Upper lobe of left lung (tissue), 6 donors: ENCODE measurements around the gene TES. TPM values are rescaled to one million over a fixed set of nuclear protein-coding genes. Genes with fewer than 3 reads are reported as not detected.

ENCODE experiments used
- ATAC-seq, 2 donors: fragments of 200-7000 bp; cut with Tn5 transposase; one replicate each; pipeline ENCODE4 v1.9.1; 2022; ENCODE audit warnings: mild to moderate bottlenecking in 2 of 2, moderate library complexity in 2 of 2; ENCODE audit not compliant: low FRiP score in 2 of 2
- DNase-seq, 2 donors: peaks; one replicate each; pipeline ENCODE4 v3.0.0-alpha.2; 2019 to 2020
- H3K27ac ChIP-seq, 4 donors: fragments of 200-600 bp; sonication (generic); one replicate each; pipeline ENCODE4 v1.5.1; 2016 to 2019
- H3K27me3 ChIP-seq, 4 donors: fragments of 200-600 bp; sonication (generic); one replicate each; pipeline ENCODE4 v1.5.1; 2017 to 2019
- H3K36me3 ChIP-seq, 4 donors: fragments of 200-600 bp; sonication (generic); one replicate each; pipeline ENCODE4 v1.5.1; 2016 to 2019
- H3K4me1 ChIP-seq, 4 donors: fragments of 200-600 bp; sonication (generic); one replicate each; pipeline ENCODE4 v1.5.1; 2018 to 2019
- H3K4me3 ChIP-seq, 4 donors: fragments of 200-600 bp; sonication (generic); one replicate each; pipeline ENCODE4 v1.5.1; 2017 to 2019; ENCODE audit warnings: mild to moderate bottlenecking in 2 of 4, moderate library complexity in 1 of 4
- H3K9me3 ChIP-seq, 4 donors: fragments of 200-600 bp; sonication (generic); one replicate each; pipeline ENCODE4 v1.5.1; 2018 to 2019
- CTCF ChIP-seq, 6 experiments: fragments of 450-650 bp in 4 of 6; fragments of 200-600 bp in 2 of 6; sonication (generic) in 2 of 6; IDR thresholded peaks; one replicate each; pipeline ENCODE4 v1.5.1; 2016 to 2019; ENCODE audit warnings: antibody characterized with exemption in 6 of 6
- EP300 ChIP-seq, 4 donors: sonication (generic); formaldehyde crosslinking; IDR thresholded peaks; one replicate each; pipeline ENCODE4 v1.5.1; 2017; ENCODE audit warnings: antibody characterized with exemption in 4 of 4, control low read depth in 2 of 4
- POLR2A ChIP-seq, 4 donors: fragments of 450-650 bp; IDR thresholded peaks; one replicate each; pipeline ENCODE4 v1.5.1; 2016 to 2017; ENCODE audit warnings: antibody characterized with exemption in 4 of 4, mild to moderate bottlenecking in 2 of 4
- POLR2AphosphoS5 ChIP-seq, 2 donors: sonication (generic); formaldehyde crosslinking; IDR thresholded peaks; one replicate each; pipeline ENCODE4 v1.5.1; 2017; ENCODE audit warnings: antibody characterized with exemption in 2 of 2
- WGBS, 2 donors: methylation state at CpG; one replicate each; pipeline ENCODE4 v1.1.5; 2017 to 2018; 5-methylcytosine and 5-hydroxymethylcytosine counted together
- total RNA-seq, 6 donors: library from RNA; depleted of rRNA in 4 of 6; stranded (reverse); fragments of >200 nt in 4 of 6; gene quantifications; one replicate each; pipeline versions ENCODE4 v1.1.0 to v1.2.1, GENCODE V29; 2016 to 2021
- donor health status: DM: no; HTN: no; CAD: no; lungs with moderate emphysema.
- donor health status: DM: no; HTN: yes; CAD: no; lungs with severe emphysema.

TES gene
- total RNA-seq, 6 donors from 2014 or later, result 58.0 to 159 (median 87.1) TPM

DNA sequence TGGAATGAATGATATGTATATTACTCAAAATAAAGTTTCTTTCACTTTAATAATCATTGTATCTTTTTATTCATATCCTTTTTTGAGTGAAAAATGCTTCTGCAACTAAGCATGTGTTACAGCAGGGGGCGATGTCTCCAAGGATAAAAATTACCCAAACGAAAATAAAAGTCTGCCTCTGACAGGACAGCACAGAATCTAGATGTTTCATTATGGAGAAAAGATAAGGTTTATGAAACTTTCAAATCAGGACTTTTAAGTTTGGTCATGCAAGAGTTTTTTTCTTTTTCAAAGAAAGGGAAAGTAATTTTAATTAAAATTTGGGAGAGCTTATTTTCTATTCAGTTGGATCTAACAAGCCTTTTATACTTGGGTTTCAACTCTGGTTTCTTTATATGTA is 48.4 kb downstream of the TES start:
- Histone ChIP-seq H3K27ac (no peak overlapping the region), H3K9me3 (no peaks in the 10 kb centered on the region), H3K4me3 (no peak overlapping the region), H3K27me3 (no peaks in the 10 kb centered on the region), H3K36me3 (peaks cover 0 to 22% (median 0%) of the 10 kb centered on the region in 4 donors), H3K4me1 (peaks cover 0 to 6% (median 3%) of the 10 kb centered on the region in 4 donors)
- no peak for DNase-seq
- 2% methylated on average over 2 of the region's 2 CpGs for WGBS, 2 donors
- peak in 1 of 2 donors; percentile 80 for ATAC-seq
- TF ChIP-seq EP300 (IDR thresholded peaks at IDR 0.05), result no peak
- peak; percentile 61 to 90 (median 78) for TF ChIP-seq CTCF (IDR thresholded peaks at IDR 0.05)
- peak in 1 of 2 donors; percentile 9 for TF ChIP-seq POLR2AphosphoS5 (IDR thresholded peaks at IDR 0.05)

- Histone ChIP-seq H3K9me3 (no peaks in the 10 kb centered on the region), H3K27me3 (no peaks in the 10 kb centered on the region), H3K36me3 (peaks cover 0 to 18% (median 0%) of the 10 kb centered on the region in 4 donors), H3K4me1 (peaks cover 0 to 6% (median 3%) of the 10 kb centered on the region in 4 donors), H3K4me3 (no peak overlapping the region), H3K27ac (no peak overlapping the region)
- ATAC-seq (no peak), DNase-seq (no peak)
- 76% methylated on average over 5 of the region's 5 CpGs for WGBS, 2 donors
- TF ChIP-seq POLR2AphosphoS5 (IDR thresholded peaks at IDR 0.05), result no peak
Observed at GRCh38 chr7:116259156-116259870, 49.0 kb downstream of the TES start.

DNA sequence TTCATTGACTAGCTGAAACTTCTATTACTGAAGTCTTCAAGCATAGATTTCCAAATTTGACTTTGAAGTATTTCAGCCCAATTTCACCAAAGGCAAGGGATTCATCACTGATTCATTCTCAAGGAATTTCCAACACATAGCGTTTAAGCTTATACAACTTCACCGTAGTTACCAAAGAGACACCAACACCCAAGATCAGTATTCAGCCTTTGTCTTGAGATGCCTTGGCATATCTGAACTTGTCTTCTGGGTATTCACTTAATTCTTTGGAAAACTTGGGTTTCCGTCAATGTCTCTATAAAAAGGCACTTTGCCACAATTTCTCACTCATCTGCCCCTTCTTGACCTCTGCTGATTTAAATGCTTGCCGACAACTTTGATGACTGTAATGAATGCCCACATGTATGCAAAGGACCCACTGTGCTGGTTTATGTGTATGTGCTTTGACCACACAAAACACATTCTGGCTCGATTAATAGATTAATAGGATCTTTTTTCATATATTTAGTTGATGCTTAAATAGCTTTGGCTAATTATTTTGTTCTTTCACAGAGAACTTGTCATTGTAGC is 49.6 kb downstream of the TES start:
- 74 to 75% methylated on average over 5 of the region's 5 CpGs for WGBS, 2 donors
- H3K27me3 ChIP-seq, result no peaks in the 10 kb centered on the region
- H3K4me3 ChIP-seq, result no peak overlapping the region
- ATAC-seq, result no peak
- H3K9me3 ChIP-seq, result no peaks in the 10 kb centered on the region
- no peak for DNase-seq
- peaks cover 0 to 16% (median 0%) of the 10 kb centered on the region in 4 donors for H3K36me3 ChIP-seq
- TF ChIP-seq CTCF (IDR thresholded peaks at IDR 0.05) (no peak), POLR2A (IDR thresholded peaks at IDR 0.05) (no peak), POLR2AphosphoS5 (IDR thresholded peaks at IDR 0.05) (no peak), EP300 (IDR thresholded peaks at IDR 0.05) (no peak)
- peaks cover 0 to 6% (median 3%) of the 10 kb centered on the region in 4 donors for H3K4me1 ChIP-seq
- H3K27ac ChIP-seq, result no peak overlapping the region

GRCh38 chr7:116261904-116262303 is 51.6 kb downstream of the TES start:
- TF ChIP-seq POLR2AphosphoS5 (IDR thresholded peaks at IDR 0.05) (no peak), CTCF (IDR thresholded peaks at IDR 0.05) (no peak), POLR2A (IDR thresholded peaks at IDR 0.05) (no peak), EP300 (IDR thresholded peaks at IDR 0.05) (no peak)
- no peak overlapping the region for H3K27ac ChIP-seq
- no peaks in the 10 kb centered on the region for H3K27me3 ChIP-seq
- H3K4me3 ChIP-seq, result no peak overlapping the region
- WGBS, 2 donors, result 86 to 90% methylated on average over 3 of the region's 3 CpGs
- no peak for ATAC-seq
- peaks cover 0 to 9% (median 0%) of the 10 kb centered on the region in 4 donors for H3K36me3 ChIP-seq
- DNase-seq, result no peak
- H3K9me3 ChIP-seq, result no peaks in the 10 kb centered on the region
- H3K4me1 ChIP-seq, result peaks cover 0 to 6% (median 3%) of the 10 kb centered on the region in 4 donors

DNA sequence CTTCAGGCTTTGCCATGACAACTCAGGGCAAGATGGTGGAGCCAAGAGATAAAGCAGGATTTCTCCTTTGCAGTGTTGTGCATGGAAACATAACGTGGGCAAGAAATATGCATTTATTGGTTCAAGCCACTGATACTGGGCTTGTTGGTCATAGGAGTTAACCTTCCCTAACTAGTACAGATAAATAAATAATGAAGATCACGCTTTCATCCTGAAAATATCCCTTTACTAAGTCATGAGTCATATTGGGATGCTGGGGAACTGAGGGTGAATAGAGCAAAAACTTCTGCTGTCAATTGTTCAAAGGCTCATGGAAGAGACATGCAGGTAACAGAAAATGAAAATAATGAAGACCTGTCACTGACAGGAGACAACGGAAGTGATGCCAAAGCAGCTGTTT is 55.5 kb downstream of the TES start:
- no peak for TF ChIP-seq POLR2A (IDR thresholded peaks at IDR 0.05)
- no peak for TF ChIP-seq POLR2AphosphoS5 (IDR thresholded peaks at IDR 0.05)
- no peak for TF ChIP-seq EP300 (IDR thresholded peaks at IDR 0.05)
- H3K27me3 ChIP-seq, result no peaks in the 10 kb centered on the region
- H3K36me3 ChIP-seq, result no peaks in the 10 kb centered on the region
- DNase-seq (no peak), ATAC-seq (no peak)
- H3K4me1 ChIP-seq, result peaks cover 0 to 6% (median 2%) of the 10 kb centered on the region in 4 donors
- no peak overlapping the region for H3K4me3 ChIP-seq
- WGBS, 2 donors, result 87 to 92% methylated on average over 3 of the region's 3 CpGs
- H3K9me3 ChIP-seq, result no peaks in the 10 kb centered on the region
- H3K27ac ChIP-seq, result no peak overlapping the region
